ENCODE data around the gene RGS7.
"Not testable (repeated sequence)": the region's sequence is repeated elsewhere in the genome, so short reads cannot be mapped to it uniquely, and the experiment has no call there.

The RGS7 gene

DNA sequence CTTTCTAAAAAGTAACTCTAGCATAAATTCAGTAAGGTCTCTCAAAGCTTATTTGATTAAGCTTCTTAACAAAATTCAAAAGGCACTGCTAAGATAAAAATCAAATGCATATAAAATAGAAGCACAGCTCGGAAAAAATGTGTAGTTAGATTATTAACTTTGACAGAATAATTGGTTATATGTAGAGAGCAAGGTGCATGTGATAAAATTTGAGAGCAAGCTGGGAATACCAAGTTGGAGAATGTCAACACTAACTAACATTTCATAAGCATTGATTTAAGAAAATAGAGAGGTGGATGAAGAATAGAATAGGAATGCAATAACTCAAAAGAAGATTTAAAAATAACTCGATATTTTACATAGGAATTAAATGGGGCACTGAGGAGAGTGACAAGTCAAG is 540.5 kb downstream of the RGS7 start:
- DNase-seq: no peak

GRCh38 chr1:240813720-240814119 is 543.3 kb downstream of the RGS7 start:
- no peak for DNase-seq

DNA sequence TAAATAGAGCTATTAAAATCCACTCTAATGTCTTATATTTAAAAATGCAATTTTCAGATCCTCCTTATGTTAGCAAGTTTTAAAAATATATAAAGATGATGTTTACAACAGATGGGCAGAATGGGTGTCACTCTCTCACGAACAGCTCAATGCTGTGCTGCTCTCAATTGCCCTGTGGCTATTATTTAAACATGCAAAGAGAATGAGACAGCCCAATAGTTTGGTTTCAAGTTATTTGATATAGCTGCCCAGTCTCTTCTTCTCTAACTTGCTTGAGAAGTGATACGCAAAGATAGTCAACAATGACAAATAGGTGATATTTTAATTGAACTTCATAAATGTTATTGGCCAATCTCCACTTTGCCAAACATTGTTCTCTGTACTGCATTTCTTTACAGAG is 545.7 kb downstream of the RGS7 start:
- no peak for DNase-seq

GRCh38 chr1:240808381-240808780 is 548.6 kb downstream of the RGS7 start:
- DNase-seq: no peak

GRCh38 chr1:240806200-240806745 is 550.7 kb downstream of the RGS7 start:
- DNase-seq: no peak

- DNase-seq: no peak
These were observed 552.5 kb downstream of the RGS7 start for GRCh38 chr1:240804475-240804874.

DNA sequence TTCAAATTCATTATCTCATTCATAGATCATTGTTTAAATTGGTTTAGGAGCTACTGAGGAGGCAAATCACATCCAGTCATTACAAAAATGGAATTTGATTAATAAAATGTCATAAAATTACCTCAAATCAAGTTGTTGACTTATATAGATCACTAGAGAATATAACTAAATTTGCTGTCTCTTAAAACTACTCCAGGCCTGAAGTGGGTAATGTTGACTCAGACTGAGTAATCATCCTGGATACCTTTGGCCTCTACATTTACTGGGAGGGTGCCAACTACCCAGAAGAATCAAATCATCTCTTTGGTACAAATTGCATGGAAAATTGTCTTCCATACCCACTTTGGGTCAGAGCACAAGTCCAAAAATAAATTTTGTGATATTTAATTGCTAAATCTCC is 553.9 kb downstream of the RGS7 start:
- DNase-seq: no peak

- no peak for DNase-seq
These were observed 554.7 kb downstream of the RGS7 start for GRCh38 chr1:240802271-240802670.

DNA sequence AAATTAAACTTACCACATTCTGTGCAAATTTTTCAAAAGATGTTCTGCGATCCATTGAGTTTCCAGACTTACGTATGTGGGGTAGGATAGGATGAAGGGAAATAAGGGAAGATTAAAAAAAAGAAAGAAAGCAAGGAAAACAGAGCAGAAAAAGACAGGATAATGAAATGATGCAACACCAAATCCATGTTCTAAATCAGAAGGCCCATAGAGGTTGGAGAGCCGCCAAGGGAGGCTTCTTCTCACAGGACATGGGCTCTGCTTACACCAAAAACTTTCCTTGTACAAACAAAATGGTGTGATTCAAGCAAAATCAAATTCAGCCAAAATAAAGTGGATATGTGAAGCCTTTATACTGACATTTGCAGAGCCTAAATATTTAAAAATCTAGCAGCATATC is 555.6 kb downstream of the RGS7 start:
- no peak for DNase-seq

GRCh38 chr1:240800291-240800690 is 556.7 kb downstream of the RGS7 start:
- DNase-seq: no peak

DNA sequence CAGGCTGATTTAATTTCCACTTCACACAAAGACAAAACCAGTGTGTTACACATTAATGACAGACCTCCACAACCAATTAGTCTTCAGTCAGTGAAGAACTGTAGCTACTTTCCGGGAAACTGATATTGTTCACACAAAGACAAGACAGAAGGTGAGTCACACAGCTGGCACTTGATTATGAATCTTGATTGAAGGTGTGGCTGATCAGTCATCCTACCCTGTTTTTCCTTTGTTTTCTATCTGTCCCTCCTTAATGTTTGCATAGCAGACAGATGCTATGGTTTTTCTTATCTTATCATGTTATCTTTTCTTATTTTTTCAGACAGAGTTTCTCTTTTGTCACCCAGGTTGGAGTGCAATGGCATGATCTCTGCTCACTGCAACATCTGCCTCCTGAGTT is 560.0 kb downstream of the RGS7 start:
- DNase-seq: no peak

DNA sequence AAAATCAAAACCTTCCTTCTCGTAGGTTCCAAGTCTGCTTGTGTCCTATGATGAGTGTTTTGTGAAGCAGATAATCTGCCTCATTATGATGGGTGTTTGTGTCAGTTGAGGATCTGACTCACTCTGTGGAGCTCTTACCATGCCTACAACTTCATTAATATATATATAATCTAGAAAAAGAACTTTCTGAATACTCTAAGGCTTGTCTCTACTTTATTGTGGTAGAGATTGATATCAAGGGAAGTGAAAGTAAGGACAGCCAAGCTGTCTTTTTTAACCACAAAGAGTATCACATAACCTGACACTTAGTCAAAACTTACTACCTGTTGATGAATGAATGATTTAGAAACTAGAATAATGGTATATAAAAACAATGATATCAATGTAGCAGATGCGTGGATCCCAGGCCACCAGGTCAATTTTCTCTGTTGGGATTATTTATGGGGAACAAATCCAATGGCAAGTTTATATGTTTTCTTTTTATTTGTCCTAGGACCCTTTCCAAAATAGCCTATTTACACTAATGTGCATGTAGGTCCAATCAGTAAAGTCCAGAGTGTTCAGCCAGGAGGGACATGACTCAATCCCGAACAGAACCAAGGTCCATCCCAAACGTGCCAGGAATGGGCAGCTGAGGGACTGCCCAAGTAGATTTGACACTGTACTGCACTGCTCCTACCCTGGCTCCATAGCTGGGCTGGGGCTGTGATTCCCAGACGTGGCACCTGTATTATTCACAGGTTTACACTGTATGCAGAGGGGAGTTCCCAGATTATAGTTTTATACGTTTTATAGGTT is 562.8 kb downstream of the RGS7 start:
- DNase-seq: no peak

GRCh38 chr1:240792915-240793529 is 564.0 kb downstream of the RGS7 start:
- DNase-seq: no peak

GRCh38 chr1:240790856-240791255 is 566.1 kb downstream of the RGS7 start:
- no peak for DNase-seq

- no peak for DNase-seq
These were observed 570.1 kb downstream of the RGS7 start for GRCh38 chr1:240786880-240787279.

GRCh38 chr1:240784776-240785175 is 572.2 kb downstream of the RGS7 start:
- no peak for DNase-seq

DNA sequence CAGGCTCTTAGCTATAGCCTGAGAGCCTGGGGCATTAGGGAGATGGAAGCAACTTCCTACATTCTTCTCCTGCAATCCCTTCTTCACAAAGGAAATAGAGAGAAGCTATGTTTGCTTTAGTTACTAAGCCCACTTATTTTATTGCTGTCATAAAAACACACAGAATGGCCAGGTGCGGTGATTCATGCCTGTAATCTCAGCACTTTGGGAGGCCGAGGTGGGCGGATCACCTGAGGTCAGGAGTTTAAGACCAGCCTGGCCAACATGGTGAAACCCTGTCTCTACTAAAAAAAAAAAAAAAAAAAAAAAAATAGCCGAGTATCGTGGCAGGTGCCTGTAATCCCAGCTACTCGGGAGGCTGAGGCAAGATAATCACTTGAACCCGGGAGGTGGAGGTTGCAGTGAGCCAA is 573.3 kb downstream of the RGS7 start:
- not testable (repeated sequence) for DNase-seq

DNA sequence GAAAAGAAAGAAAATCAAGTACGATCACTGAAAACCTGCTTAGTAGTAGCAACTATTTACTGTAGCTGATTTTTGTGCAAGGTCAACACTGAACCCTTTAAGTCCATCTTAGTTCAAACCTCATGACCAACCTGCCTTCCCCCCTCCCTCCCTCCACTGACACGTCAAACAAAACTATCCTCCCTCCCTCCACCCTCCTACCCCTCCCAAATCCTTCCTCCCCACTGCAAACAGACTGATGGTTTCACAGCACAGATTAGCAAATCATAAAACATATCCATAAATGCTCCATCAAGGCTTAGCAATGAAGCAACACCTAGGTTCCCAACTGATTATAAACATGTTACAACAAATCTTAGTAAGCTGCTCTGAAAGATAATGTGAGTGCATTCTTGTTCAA is 580.8 kb downstream of the RGS7 start:
- no peak for DNase-seq

GRCh38 chr1:240772131-240772530 is 584.9 kb downstream of the RGS7 start:
- no peak for DNase-seq

GRCh38 chr1:240771450-240771849 is 585.6 kb downstream of the RGS7 start:
- DNase-seq: no peak

DNA sequence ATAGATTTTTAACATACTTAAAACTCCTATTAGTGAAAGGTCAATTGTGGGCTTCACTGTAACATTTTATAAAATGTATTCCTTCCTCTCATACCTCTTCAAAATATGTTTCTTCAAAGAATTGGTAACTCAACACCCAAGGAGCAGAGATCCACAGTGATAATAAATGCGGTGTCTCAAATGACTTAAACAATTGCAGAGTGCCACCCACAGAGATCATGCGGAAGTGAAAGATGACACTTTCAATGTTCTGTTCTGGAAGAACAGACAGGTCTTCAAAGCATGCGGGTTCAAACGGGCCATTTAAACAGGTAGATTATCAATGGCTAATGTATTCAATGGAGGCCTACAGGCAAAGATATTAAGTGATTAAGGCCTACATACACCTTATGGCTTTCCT is 588.0 kb downstream of the RGS7 start:
- DNase-seq: no peak

DNA sequence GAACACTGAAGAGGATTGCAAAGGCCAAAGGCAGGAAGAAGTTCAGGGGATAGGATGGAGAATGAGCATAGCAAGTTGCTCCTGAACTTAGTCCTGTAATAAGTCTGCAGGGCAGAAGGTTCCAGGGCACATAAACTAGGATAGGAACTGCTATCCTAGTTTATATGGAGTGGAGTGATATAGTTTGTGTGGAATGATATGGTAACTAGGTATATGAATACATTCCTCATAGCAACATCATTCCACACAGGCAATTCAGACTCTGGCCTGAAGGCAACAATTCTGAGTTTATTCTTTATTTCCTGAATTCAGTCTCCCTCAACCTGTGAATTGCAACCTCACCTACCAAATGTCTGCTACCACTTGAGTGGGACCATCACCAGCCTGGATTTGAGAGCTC is 590.2 kb downstream of the RGS7 start:
- DNase-seq: no peak

DNA sequence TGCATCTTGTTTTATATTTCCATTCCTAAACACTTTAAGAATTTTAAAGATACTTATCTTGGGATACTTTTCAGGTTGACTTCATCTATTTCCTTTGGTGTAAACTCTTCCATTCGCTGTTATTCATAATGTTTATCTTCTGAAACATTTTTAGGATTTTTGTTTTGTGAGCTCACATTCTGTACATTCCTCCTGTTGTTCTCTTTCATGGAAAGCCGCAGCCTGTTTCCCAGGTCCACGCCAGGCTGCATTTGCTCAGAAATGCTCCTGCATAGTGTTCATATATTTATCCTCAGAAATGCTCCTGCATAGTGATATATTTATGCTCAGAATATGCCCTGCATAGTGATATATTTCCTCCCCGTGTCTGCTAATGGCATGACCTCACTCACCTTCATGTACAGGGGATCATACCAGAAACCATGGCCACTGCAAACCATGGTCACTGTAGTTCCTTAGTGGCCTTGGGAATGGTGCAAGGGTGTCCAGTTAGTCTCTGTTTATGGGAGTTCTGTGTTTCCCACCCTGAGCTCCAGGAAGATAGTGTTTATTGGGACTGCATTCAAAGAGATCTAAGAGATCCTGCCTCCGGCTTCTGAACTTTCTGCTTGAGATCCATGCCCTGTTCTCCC is 591.2 kb downstream of the RGS7 start:
- DNase-seq: no peak

DNA sequence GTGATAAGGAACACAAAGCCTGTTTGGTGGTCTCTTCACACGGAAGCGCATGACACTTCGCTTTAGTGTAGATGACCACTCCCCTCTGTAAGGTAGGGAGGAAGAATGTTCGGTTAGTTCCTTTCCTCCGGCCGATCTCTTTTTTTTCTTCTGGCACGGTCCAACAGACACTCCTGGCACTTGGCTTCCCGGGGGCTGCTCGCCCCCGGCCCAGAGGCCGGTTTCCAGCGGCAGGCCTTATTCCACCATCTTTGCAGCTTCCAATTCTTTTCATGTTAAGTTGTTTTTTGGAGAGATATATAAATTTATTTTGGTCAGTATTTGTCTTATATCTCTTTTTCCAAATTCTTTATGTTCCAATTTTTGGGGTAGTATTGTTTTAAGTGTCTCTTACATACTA is 593.2 kb downstream of the RGS7 start:
- DNase-seq: no peak
